Measurements from ENCODE around the gene SLC8A3.

GRCh38 chr14:70006699-70007098 is 182.1 kb downstream of the SLC8A3 start:
- no peak for TF ChIP-seq CTCF (IDR thresholded peaks at IDR 0.05; ENCODE audit: insufficient read depth, low read length)
- no peak for TF ChIP-seq REST (IDR thresholded peaks at IDR 0.05; ENCODE audit: insufficient replicate concordance, low read depth)
- TF ChIP-seq POLR2AphosphoS5 (IDR thresholded peaks at IDR 0.05; ENCODE audit: low read depth) = no peak
- TF ChIP-seq GABPA (IDR thresholded peaks at IDR 0.05; ENCODE audit: low read depth) = no peak
- TF ChIP-seq SPI1 (IDR thresholded peaks at IDR 0.05; ENCODE audit: borderline replicate concordance, low read depth) = no peak

All from HL-60 (cell line).